K562 (cell line): ENCODE measurements around the gene DIP2B. TPM values are rescaled to one million over a fixed set of nuclear protein-coding genes. Genes with fewer than 3 reads are reported as not detected.

Experiments used
- BHLHE40 ChIP-seq: IDR thresholded peaks from 2 replicates; pipeline ENCODE4 v1.6.1; 2011; ENCODE audit warnings: low read length, improper control_type of control experiment
- BRD9 ChIP-seq: fragments of 450-650 bp; IDR thresholded peaks from 2 replicates; pipeline ENCODE4 v1.6.1; 2018; ENCODE audit warnings: low read depth; ENCODE audit not compliant: partially characterized antibody
- ETV1 ChIP-seq: fragments of 450-650 bp; conservative IDR thresholded peaks from 2 replicates; pipeline ENCODE4 v1.6.1; 2016; ENCODE audit warnings: missing genetic modification characterization, control low read depth, low read depth, missing compliant biosample characterization
- ETV5 ChIP-seq: sonication (generic); formaldehyde crosslinking; IDR thresholded peaks from 2 replicates; pipeline ENCODE4 v1.4.0; 2020; ENCODE audit warnings: low read depth, mild to moderate bottlenecking, missing genetic modification reagents
- L3MBTL2 ChIP-seq: fragments of 450-650 bp; IDR thresholded peaks from 2 replicates; pipeline ENCODE4 v1.6.1; 2016; ENCODE audit warnings: mild to moderate bottlenecking, moderate library complexity
- MTA3 ChIP-seq: fragments of 450-650 bp; formaldehyde crosslinking; IDR thresholded peaks from 2 replicates; pipeline ENCODE4 v1.6.1; 2017; ENCODE audit warnings: mild to moderate bottlenecking, borderline replicate concordance
- RB1 ChIP-seq: fragments of 450-650 bp; IDR thresholded peaks from 2 replicates; pipeline ENCODE4 v1.6.1; 2017; ENCODE audit warnings: low read depth, mild to moderate bottlenecking
- SETDB1 ChIP-seq: IDR thresholded peaks from one replicate; pipeline ENCODE4 v1.6.1; 2012; ENCODE audit warnings: low read length, control low read depth, inconsistent platforms
- SIN3B ChIP-seq: fragments of 450-650 bp; IDR thresholded peaks from 2 replicates; pipeline ENCODE4 v1.6.1; 2017; ENCODE audit warnings: low read depth, mild to moderate bottlenecking, moderate library complexity
- TEAD4 ChIP-seq, 2 experiments: sonication (generic) in 1 of 2; formaldehyde crosslinking in 1 of 2; IDR thresholded peaks; 2 replicates each; pipeline versions ENCODE4 v1.6.1 to v1.8.0; 2012 to 2022; ENCODE audit warnings: borderline replicate concordance in 1 of 2, inconsistent platforms in 1 of 2, low read length in 1 of 2, mild to moderate bottlenecking in 1 of 2, missing genetic modification reagents in 1 of 2
- ZNF140 ChIP-seq: fragments of 250-450 bp; sonication (Bioruptor Pico); IDR thresholded peaks from 2 replicates; pipeline ENCODE4 v1.8.0; 2021; ENCODE audit warnings: moderate library complexity, mild to moderate bottlenecking, inconsistent platforms
- ZNF263 ChIP-seq: sonication (generic); formaldehyde crosslinking; IDR thresholded peaks from 2 replicates; pipeline ENCODE4 v1.8.0; 2022; ENCODE audit warnings: mild to moderate bottlenecking, missing genetic modification reagents, borderline replicate concordance
- ZNF407 ChIP-seq: fragments of 450-650 bp; IDR thresholded peaks from 2 replicates; pipeline ENCODE4 v1.6.1; 2016; ENCODE audit warnings: low read depth
- polyA plus RNA-seq, 8 experiments: library from polyadenylated mRNA; depleted of rRNA in 4 of 8; stranded (reverse) in 5 of 8; unstranded in 3 of 8; fragments of >200 nt; fragmentation: Nextera tagmentation in 2 of 8; fragmentation: Illumina TruSeq in 1 of 8; extraction: Ambion mirVana in 2 of 8; extraction: Trizol in 1 of 8; gene quantifications; 2 replicates each; pipeline versions ENCODE4 v1.2.1 to v1.2.3, GENCODE V29; 2011 to 2014; ENCODE audit warnings: inconsistent platforms in 1 of 8, missing spikeins in 1 of 8
- total RNA-seq, 7 experiments: library from RNA; depleted of rRNA in 6 of 7; stranded (reverse); fragments of >200 nt in 6 of 7; fragmentation: Illumina TruSeq in 2 of 7; extraction: Trizol in 2 of 7; gene quantifications; 2 replicates each; pipeline versions ENCODE4 v1.2.1 to v1.2.3, GENCODE V29; 2011 to 2021; ENCODE audit warnings: low replicate concordance in 1 of 7
- TF ChIP-seq, protein P1 (sequence below): fragments of 450-650 bp; IDR thresholded peaks from 2 replicates; pipeline ENCODE4 v1.6.1; 2014; ENCODE audit warnings: low read depth, mild to moderate bottlenecking, moderate library complexity, borderline replicate concordance

DIP2B gene
- total and polyA plus RNA-seq, 9 of the 15 experiments (the other 6 are each of a cell fraction or from before 2014, with no cell fraction given) = 4.6 to 26.1 (median 18.8) TPM

GRCh38 chr12:50763639-50764285 is 259.0 kb downstream of the DIP2B start, which contains the start of gene ATF1 (continued):
- TF ChIP-seq ETV5 (CRISPR knock-in tag) (peak; percentile 73), TEAD4 (IDR thresholded peaks at IDR 0.05; ENCODE audit: low read length) (peak; percentile 51; the same call in 1 of the 2 replicates), TEAD4 (CRISPR knock-in tag; IDR thresholded peaks at IDR 0.05; ENCODE audit: borderline replicate concordance) (no peak), BHLHE40 (peak; percentile 93), ETV1 (tag) (peak; percentile 61), ZNF263 (CRISPR knock-in tag) (peak; percentile 43; the same call in 1 of the 2 replicates), ZNF407 (peak; percentile 90), ZNF140 (no peak), SETDB1 (peak; percentile 22), BRD9 (peak; percentile 34), MTA3 (peak; percentile 90), RB1 (0 out of 2 replicates have a peak, but pooled peaks have one; percentile 16), L3MBTL2 (peak; percentile 83; the same call in 1 of the 2 replicates), SIN3B (peak; percentile 69; the same call in 1 of the 2 replicates)
- TF ChIP-seq, protein P1, sequence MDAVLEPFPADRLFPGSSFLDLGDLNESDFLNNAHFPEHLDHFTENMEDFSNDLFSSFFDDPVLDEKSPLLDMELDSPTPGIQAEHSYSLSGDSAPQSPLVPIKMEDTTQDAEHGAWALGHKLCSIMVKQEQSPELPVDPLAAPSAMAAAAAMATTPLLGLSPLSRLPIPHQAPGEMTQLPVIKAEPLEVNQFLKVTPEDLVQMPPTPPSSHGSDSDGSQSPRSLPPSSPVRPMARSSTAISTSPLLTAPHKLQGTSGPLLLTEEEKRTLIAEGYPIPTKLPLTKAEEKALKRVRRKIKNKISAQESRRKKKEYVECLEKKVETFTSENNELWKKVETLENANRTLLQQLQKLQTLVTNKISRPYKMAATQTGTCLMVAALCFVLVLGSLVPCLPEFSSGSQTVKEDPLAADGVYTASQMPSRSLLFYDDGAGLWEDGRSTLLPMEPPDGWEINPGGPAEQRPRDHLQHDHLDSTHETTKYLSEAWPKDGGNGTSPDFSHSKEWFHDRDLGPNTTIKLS = peak; percentile 54; the same call in 1 of the 2 replicates
